HepG2 (cell line): ENCODE data around the gene ZNF385B. TPM values are rescaled to one million over a fixed set of nuclear protein-coding genes. Genes with fewer than 3 reads are reported as not detected.

Source experiments
- GPN1 ChIP-seq: sonication (generic); formaldehyde crosslinking; IDR thresholded peaks from 2 replicates; pipeline ENCODE4 v1.5.1; 2020; ENCODE audit warnings: missing genetic modification reagents, borderline replicate concordance
- POGZ ChIP-seq: sonication (generic); formaldehyde crosslinking; IDR thresholded peaks from 2 replicates; pipeline ENCODE4 v1.4.0; 2020; ENCODE audit warnings: mild to moderate bottlenecking, missing genetic modification reagents
- SAP130 ChIP-seq: IDR thresholded peaks from 2 replicates; pipeline ENCODE4 v1.6.1; 2016; ENCODE audit warnings: low read depth
- TCF7 ChIP-seq: sonication (generic); IDR thresholded peaks from 2 replicates; pipeline ENCODE4 v1.6.1; 2016; ENCODE audit warnings: antibody characterized with exemption, low read depth
- ZBTB40 ChIP-seq, 2 experiments: fragments of 450-650 bp in 1 of 2; sonication (generic) in 1 of 2; formaldehyde crosslinking in 1 of 2; IDR thresholded peaks; 2 replicates each; pipeline versions ENCODE4 v1.6.1 to v1.8.0; 2016 to 2022; ENCODE audit warnings: antibody characterized with exemption in 1 of 2, mild to moderate bottlenecking in 1 of 2, missing genetic modification reagents in 1 of 2
- ZNF441 ChIP-seq: sonication (generic); formaldehyde crosslinking; IDR thresholded peaks from 2 replicates; pipeline ENCODE4 v1.7.0; 2021; ENCODE audit warnings: missing genetic modification reagents, borderline replicate concordance
- ZNF777 ChIP-seq: sonication (generic); formaldehyde crosslinking; IDR thresholded peaks from 2 replicates; pipeline ENCODE4 v1.4.0; 2020; ENCODE audit warnings: missing genetic modification reagents
- ZNF816 ChIP-seq: sonication (generic); formaldehyde crosslinking; IDR thresholded peaks from 2 replicates; pipeline ENCODE4 v1.8.0; 2022; ENCODE audit warnings: missing genetic modification reagents, mild to moderate bottlenecking, borderline replicate concordance
- polyA plus RNA-seq, 8 experiments: library from polyadenylated mRNA; depleted of rRNA in 3 of 8; stranded (reverse) in 7 of 8; unstranded in 1 of 8; fragments of >200 nt; fragmentation: Illumina TruSeq in 4 of 8; extraction: Trizol in 4 of 8; gene quantifications; 2 replicates each; pipeline versions ENCODE4 v1.2.1 to v1.2.3, GENCODE V29; 2011 to 2016; ENCODE audit warnings: low read depth in 4 of 8, missing spikeins in 1 of 8, mixed read lengths in 1 of 8; ENCODE audit not compliant: insufficient read depth in 1 of 8
- total RNA-seq, 5 experiments: library from RNA; depleted of rRNA; stranded (reverse); fragments of >200 nt; fragmentation: Illumina TruSeq; extraction: Trizol; gene quantifications; 2 replicates each; pipeline ENCODE4 v1.2.3, GENCODE V29; 2016; ENCODE audit warnings: low read depth in 1 of 5

Gene ZNF385B
- total and polyA plus RNA-seq, 2 of the 13 experiments (the other 11 are each of a cell fraction or from before 2014, with no cell fraction given): 3.3 to 6.7 TPM

DNA sequence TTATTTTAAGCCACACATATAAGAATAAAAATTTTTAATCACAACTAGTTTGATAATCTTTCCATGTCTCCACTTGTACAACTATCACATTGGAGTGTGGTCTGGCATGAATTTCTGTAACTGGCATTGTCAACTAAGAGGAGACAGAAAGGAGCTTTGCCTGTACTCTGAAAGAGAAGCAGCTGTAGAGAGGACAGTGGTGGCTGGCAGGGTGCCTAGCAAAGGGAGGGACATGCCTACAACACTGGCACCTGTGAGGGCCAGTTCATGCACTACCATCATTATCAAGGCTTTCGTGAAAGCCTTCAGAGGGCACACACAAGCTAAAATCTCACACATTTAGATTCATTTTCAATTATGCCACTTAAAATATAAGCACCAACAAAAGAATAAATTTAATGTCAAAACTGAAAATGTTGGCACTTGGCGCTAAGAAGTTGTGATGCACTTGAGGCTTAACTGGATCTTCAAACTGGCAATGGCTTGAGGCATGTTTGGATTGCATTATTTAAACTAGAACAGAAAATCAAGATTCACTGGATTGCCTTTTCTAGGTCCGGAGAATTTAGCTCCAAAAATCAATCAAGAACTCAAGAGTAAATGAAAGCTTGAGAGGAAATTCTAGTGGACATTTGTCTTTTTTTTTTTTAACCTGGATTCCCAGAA, 238.6 kb downstream of the ZNF385B start (continued):
- TF ChIP-seq ZBTB40 (IDR thresholded peaks at IDR 0.05): no peak
- TF ChIP-seq ZBTB40 (CRISPR knock-in tag; IDR thresholded peaks at IDR 0.05): no peak
- no peak for TF ChIP-seq GPN1 (CRISPR knock-in tag)
- TF ChIP-seq ZNF441: no peak
- TF ChIP-seq POGZ (CRISPR knock-in tag): no peak
- TF ChIP-seq ZNF777 (CRISPR knock-in tag): no peak
- no peak for TF ChIP-seq SAP130 (CRISPR knock-in tag)
- TF ChIP-seq ZNF816: no peak
- no peak for TF ChIP-seq TCF7
